ENCODE data around the gene SPEN. TPM values are rescaled to one million over a fixed set of nuclear protein-coding genes. Genes with fewer than 3 reads are reported as not detected.

Gene SPEN
- total RNA-seq, 2 experiments from 2014 or later = 73.5 to 76.7 TPM

- Histone ChIP-seq H3K4me3 (ENCODE audit: low read length) (no peak overlapping the region), H3K36me3 (ENCODE audit: insufficient read depth, low read length) (peaks cover 95% of the 10 kb centered on the region), H3K9me3 (ENCODE audit: control insufficient read depth in 1 of 2, insufficient read depth in 1 of 2, low read length in 2 of 2) (no peaks in the 10 kb centered on the region), H3K4me1 (ENCODE audit: insufficient read depth, low read length) (no peaks in the 10 kb centered on the region), H3K27ac (ENCODE audit: low read depth in 1 of 2, low read length in 2 of 2) (no peak overlapping the region), H3K27me3 (ENCODE audit: control insufficient read depth in 1 of 2, insufficient read depth in 2 of 2, low read length in 2 of 2) (no peaks in the 10 kb centered on the region)
- Mint-ChIP-seq H3K27me3 (no peaks in the 10 kb centered on the region), H3K9me3 (no peaks in the 10 kb centered on the region), H3K27ac (no peak overlapping the region), H3K4me1 (ENCODE audit: low read depth) (no peaks in the 10 kb centered on the region), H3K36me3 (ENCODE audit: low read depth) (peaks cover 98% of the 10 kb centered on the region), H3K4me3 (no peak overlapping the region)
- ATAC-seq (ENCODE audit: poor library complexity) = no peak
- intact Hi-C loops (cut with DNase I, micrococcal nuclease) = no loop called here
- TF ChIP-seq, protein P1, sequence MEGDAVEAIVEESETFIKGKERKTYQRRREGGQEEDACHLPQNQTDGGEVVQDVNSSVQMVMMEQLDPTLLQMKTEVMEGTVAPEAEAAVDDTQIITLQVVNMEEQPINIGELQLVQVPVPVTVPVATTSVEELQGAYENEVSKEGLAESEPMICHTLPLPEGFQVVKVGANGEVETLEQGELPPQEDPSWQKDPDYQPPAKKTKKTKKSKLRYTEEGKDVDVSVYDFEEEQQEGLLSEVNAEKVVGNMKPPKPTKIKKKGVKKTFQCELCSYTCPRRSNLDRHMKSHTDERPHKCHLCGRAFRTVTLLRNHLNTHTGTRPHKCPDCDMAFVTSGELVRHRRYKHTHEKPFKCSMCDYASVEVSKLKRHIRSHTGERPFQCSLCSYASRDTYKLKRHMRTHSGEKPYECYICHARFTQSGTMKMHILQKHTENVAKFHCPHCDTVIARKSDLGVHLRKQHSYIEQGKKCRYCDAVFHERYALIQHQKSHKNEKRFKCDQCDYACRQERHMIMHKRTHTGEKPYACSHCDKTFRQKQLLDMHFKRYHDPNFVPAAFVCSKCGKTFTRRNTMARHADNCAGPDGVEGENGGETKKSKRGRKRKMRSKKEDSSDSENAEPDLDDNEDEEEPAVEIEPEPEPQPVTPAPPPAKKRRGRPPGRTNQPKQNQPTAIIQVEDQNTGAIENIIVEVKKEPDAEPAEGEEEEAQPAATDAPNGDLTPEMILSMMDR (IDR thresholded peaks at IDR 0.05) = no peak
- ChIA-PET POLR2A (no interaction called here), CTCF (interaction anchor here (0.8 kb wide), 1 partner anchor 12 kb away, joined by 3 read pairs; no protein-coding TSS in a partner anchor)
- peak in 1 of 14 experiments; percentile 13 for DNase-seq
These were observed 87.8 kb downstream of the SPEN start for GRCh38 chr1:15935056-15935950.

DNA sequence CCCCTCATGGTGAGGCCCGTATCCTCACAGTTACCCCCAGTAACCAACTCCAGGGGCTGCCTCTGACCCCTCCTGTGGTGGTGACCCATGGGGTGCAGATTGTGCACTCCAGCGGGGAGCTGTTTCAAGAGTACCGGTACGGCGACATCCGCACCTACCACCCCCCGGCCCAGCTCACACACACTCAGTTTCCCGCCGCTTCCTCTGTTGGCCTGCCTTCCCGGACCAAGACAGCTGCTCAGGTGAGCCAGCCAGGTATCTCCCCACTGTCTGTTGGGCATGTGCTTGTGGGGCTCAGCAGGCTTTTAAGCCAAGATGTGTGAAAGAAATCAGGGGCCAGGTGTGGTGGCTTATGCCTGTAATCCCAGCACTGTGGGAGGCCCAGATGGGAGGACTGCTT lies 88.5 kb downstream of the SPEN start:
- H3K27ac Mint-ChIP-seq = no peak overlapping the region
- H3K9me3 Mint-ChIP-seq = no peaks in the 10 kb centered on the region
- Histone ChIP-seq H3K4me3 (ENCODE audit: low read length) (no peak overlapping the region), H3K27me3 (ENCODE audit: control insufficient read depth in 1 of 2, insufficient read depth in 2 of 2, low read length in 2 of 2) (no peaks in the 10 kb centered on the region), H3K4me1 (ENCODE audit: insufficient read depth, low read length) (no peaks in the 10 kb centered on the region), H3K9me3 (ENCODE audit: control insufficient read depth in 1 of 2, insufficient read depth in 1 of 2, low read length in 2 of 2) (no peaks in the 10 kb centered on the region), H3K36me3 (ENCODE audit: insufficient read depth, low read length) (peaks cover 95% of the 10 kb centered on the region), H3K27ac (ENCODE audit: low read depth in 1 of 2, low read length in 2 of 2) (no peak overlapping the region)
- no peaks in the 10 kb centered on the region for H3K27me3 Mint-ChIP-seq
- CTCF ChIA-PET = interaction anchor here (0.8 to 2.0 kb wide), 2 partner anchors 13 to 121 kb away, joined by 3 to 5 read pairs; no protein-coding TSS in a partner anchor
- DNase-seq = peak in 1 of 14 experiments; percentile 12
- TF ChIP-seq, protein P1 (IDR thresholded peaks at IDR 0.05) = no peak
- ATAC-seq (ENCODE audit: poor library complexity) = no peak
- no peak overlapping the region for H3K4me3 Mint-ChIP-seq
- H3K4me1 Mint-ChIP-seq (ENCODE audit: low read depth) = no peaks in the 10 kb centered on the region
- POLR2A ChIA-PET = no interaction called here
- peaks cover 98% of the 10 kb centered on the region for H3K36me3 Mint-ChIP-seq (ENCODE audit: low read depth)
- intact Hi-C loops (cut with DNase I, micrococcal nuclease) = no loop called here

GRCh38 chr1:15937146-15937545 lies 89.6 kb downstream of the SPEN start:
- Mint-ChIP-seq H3K4me1 (ENCODE audit: low read depth) (no peaks in the 10 kb centered on the region), H3K27me3 (no peaks in the 10 kb centered on the region), H3K9me3 (no peaks in the 10 kb centered on the region), H3K36me3 (ENCODE audit: low read depth) (peaks cover 97% of the 10 kb centered on the region), H3K27ac (peak overlapping the region; percentile 63), H3K4me3 (no peak overlapping the region)
- Histone ChIP-seq H3K27me3 (ENCODE audit: control insufficient read depth in 1 of 2, insufficient read depth in 2 of 2, low read length in 2 of 2) (no peaks in the 10 kb centered on the region), H3K9me3 (ENCODE audit: control insufficient read depth in 1 of 2, insufficient read depth in 1 of 2, low read length in 2 of 2) (no peaks in the 10 kb centered on the region), H3K4me3 (ENCODE audit: low read length) (no peak overlapping the region), H3K27ac (ENCODE audit: low read depth in 1 of 2, low read length in 2 of 2) (no peak overlapping the region), H3K36me3 (ENCODE audit: insufficient read depth, low read length) (peaks cover 95% of the 10 kb centered on the region), H3K4me1 (ENCODE audit: insufficient read depth, low read length) (no peaks in the 10 kb centered on the region)
- ATAC-seq (ENCODE audit: poor library complexity) = no peak
- POLR2A ChIA-PET = no interaction called here
- CTCF ChIA-PET = interaction anchor here (1.3 to 2.0 kb wide), 2 partner anchors 113 to 122 kb away, joined by 3 to 5 read pairs; no protein-coding TSS in a partner anchor
- TF ChIP-seq, protein P1 (IDR thresholded peaks at IDR 0.05) = no peak
- DNase-seq = peak in 1 of 14 experiments; percentile 21
- intact Hi-C loops (cut with DNase I, micrococcal nuclease) = no loop called here
